Measurements from ENCODE around the gene GJA9. TPM values are rescaled to one million over a fixed set of nuclear protein-coding genes. Genes with fewer than 3 reads are reported as not detected.

The GJA9 gene
- total and polyA plus RNA-seq, 9 donors: 0.18 to 0.24 (median 0.24) TPM; not detected in 6

Other genes starting within 250 kb of the GJA9 start
- 13.6 TPM for gene RRAGC, start 21.8 kb downstream of the GJA9 start, total RNA-seq
- gene RRAGC, start 21.8 kb downstream of the GJA9 start, polyA plus RNA-seq (ENCODE audit: insufficient read depth in 1 of 8, insufficient read length in 8 of 8, low replicate concordance in 1 of 8): 10 to 100 TPM; 19.1 to 26.2 (median 20.7) TPM
- gene MYCBP, start 8.2 kb downstream of the GJA9 start, total RNA-seq: 10.5 TPM
- 10 to 100 TPM; 20.9 to 29.6 (median 23.6) TPM for gene MYCBP, start 8.2 kb downstream of the GJA9 start, polyA plus RNA-seq (ENCODE audit: insufficient read depth in 1 of 8, insufficient read length in 8 of 8, low replicate concordance in 1 of 8)
- gene RHBDL2, start 60.2 kb upstream of the GJA9 start, total RNA-seq: 0.35 TPM
- gene RHBDL2, start 60.2 kb upstream of the GJA9 start, polyA plus RNA-seq (ENCODE audit: insufficient read depth in 1 of 8, insufficient read length in 8 of 8, low replicate concordance in 1 of 8): 1 to 10 TPM in 1 of 8 donors, under 1 TPM in 7; 0.35 to 1.1 (median 0.60) TPM
- gene AKIRIN1, start 109.7 kb upstream of the GJA9 start, total RNA-seq: 21.4 TPM
- gene AKIRIN1, start 109.7 kb upstream of the GJA9 start, polyA plus RNA-seq (ENCODE audit: insufficient read depth in 1 of 8, insufficient read length in 8 of 8, low replicate concordance in 1 of 8): 10 to 100 TPM; 32.4 to 44.1 (median 39.0) TPM
- gene NDUFS5, start 144.8 kb upstream of the GJA9 start, total RNA-seq: 452 TPM
- gene NDUFS5, start 144.8 kb upstream of the GJA9 start, polyA plus RNA-seq (ENCODE audit: insufficient read depth in 1 of 8, insufficient read length in 8 of 8, low replicate concordance in 1 of 8): 100 to 1,000 TPM; 248 to 410 (median 285) TPM